ENCODE data around the gene KCTD19.

Gene KCTD19

GRCh38 chr16:67252609-67253497, 73.7 kb downstream of the KCTD19 start:
- TF ChIP-seq CTCF (IDR thresholded peaks at IDR 0.05; ENCODE audit: insufficient read depth, missing control alignments) = no peak
- no peak for FAIRE-seq
- no peak for DNase-seq (ENCODE audit: insufficient read length, low spot score)

GRCh38 chr16:67250045-67250327, 76.6 kb downstream of the KCTD19 start:
- no peak for TF ChIP-seq CTCF (IDR thresholded peaks at IDR 0.05; ENCODE audit: insufficient read depth, missing control alignments)
- no peak for FAIRE-seq
- DNase-seq (ENCODE audit: insufficient read length, low spot score) = no peak

- DNase-seq (ENCODE audit: insufficient read length, low spot score) (no peak), FAIRE-seq (no peak)
- no peak for TF ChIP-seq CTCF (IDR thresholded peaks at IDR 0.05; ENCODE audit: insufficient read depth, missing control alignments)
Measured at GRCh38 chr16:67249178-67250044, 77.1 kb downstream of the KCTD19 start.

- DNase-seq (ENCODE audit: insufficient read length, low spot score) = no peak
- no peak for TF ChIP-seq CTCF (IDR thresholded peaks at IDR 0.05; ENCODE audit: insufficient read depth, missing control alignments)
- no peak for FAIRE-seq
Measured at GRCh38 chr16:67248401-67249177, 78.0 kb downstream of the KCTD19 start, which contains the start of gene SLC9A5. Gene SLC9A5 (plus strand): TSS chr16:67248979. CDS start chr16:67249015, 36 bp downstream.

GRCh38 chr16:67248073-67248400, 78.5 kb downstream of the KCTD19 start:
- no peak for TF ChIP-seq CTCF (IDR thresholded peaks at IDR 0.05; ENCODE audit: insufficient read depth, missing control alignments)

GRCh38 chr16:67247192-67248072, 79.1 kb downstream of the KCTD19 start, which contains the start of gene FHOD1:
Gene FHOD1 (minus strand): TSS chr16:67247481. CDS start chr16:67247410, 71 bp downstream.
- no peak for FAIRE-seq
- TF ChIP-seq CTCF (IDR thresholded peaks at IDR 0.05; ENCODE audit: insufficient read depth, missing control alignments) = no peak
- DNase-seq (ENCODE audit: insufficient read length, low spot score) = peak; percentile 32

More at GRCh38 chr16:67248073-67248400, 78.5 kb downstream of the KCTD19 start:
- DNase-seq (ENCODE audit: insufficient read length, low spot score) (no peak), FAIRE-seq (no peak)

Measured in D721Med (cell line).